ENCODE measurements around the gene ABHD4.
"Not testable (repeated sequence)": the region's sequence is repeated elsewhere in the genome, so short reads cannot be mapped to it uniquely, and the experiment has no call there.

Gene ABHD4

DNA sequence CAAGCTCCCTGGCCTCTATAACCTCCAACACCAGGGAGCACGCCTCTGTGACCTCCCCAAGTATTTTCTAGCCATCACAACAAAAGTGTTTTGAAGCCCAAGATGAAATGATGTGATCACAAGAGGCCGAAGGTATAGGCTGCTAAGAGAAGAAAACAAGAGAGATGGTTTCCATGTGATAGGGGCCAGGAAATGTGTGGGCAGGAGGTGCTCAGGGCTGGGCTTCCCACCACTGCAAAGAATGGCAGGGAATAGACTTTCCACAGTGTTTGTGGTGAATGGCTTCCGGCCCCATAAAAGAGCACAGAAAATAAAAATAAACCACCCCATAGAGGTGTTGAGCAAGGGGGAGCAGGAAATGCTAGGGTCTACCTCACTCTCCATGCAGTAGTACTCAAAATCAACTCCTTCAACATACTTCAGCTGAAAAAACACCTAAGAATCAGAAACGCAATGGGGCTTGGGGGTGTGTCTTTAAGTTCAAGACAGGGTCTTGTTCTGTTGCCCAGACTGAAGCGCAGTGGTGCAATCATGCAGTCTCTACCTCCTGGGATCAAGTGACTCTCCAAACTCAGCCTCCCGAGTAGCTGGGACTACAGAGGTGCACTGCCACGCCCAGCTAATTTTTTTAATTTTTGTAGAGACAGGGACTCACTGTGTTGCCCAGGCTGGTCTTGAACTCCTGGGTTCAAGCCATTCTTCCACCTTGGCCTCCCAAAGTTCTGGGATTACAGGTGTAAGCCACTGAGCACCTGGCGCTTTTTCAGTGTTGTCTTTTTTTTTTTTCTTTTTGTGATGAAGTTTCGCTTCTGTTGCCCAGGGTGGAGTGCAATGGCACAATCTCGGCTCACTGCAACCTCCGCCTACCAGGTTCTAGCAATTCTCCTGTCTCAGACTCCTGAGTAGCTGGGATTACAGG, 36.2 kb upstream of the ABHD4 start:
- DNase-seq: peak; percentile 70

- DNase-seq: no peak
Observed at GRCh38 chr14:22563987-22564386, 34.1 kb upstream of the ABHD4 start.

DNA sequence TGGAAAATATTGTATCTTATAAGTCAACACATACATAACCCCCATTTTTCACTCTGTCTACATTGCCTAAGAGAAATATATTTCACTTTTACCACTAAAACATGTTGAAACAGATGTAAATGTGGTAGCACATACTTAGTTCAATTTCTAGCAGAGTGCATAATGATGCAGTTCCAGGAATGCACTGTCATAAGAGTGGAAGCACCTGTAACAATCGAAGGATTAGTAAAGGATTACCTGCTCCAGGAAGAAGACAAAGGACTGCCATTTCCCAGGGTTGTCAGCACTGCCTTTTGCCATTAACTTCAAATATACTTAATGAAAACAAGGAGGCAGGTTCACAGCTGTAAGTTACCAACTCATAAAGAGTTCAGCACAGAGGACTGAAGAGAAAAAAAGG, 33.6 kb upstream of the ABHD4 start:
- no peak for DNase-seq

DNA sequence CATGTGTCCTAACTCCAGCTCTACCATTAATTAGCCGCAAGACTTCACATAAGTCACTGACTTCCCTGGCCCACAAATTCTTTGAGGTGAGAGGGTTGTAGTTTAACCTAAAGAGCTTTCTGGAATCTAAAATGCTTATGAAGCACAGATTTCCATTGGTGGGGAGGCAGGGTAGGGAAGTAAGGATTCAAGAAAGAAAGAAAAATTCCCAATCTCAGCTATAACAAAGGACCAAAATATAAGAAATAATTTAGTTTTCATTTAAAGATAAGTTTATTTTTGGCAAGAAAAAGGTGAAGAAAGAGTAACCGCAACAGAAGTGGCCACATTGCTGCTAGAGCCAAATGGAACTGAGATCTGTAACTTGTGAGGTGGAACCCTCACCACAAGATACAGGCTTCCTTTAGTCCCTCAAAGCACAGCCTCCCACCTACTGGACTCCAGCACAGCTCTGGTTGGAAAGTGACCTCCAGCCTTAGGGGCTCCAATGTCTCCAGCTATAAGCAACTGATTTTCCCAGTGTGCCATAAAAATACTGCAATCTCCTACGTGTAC, 32.6 kb upstream of the ABHD4 start:
- no peak for DNase-seq

DNA sequence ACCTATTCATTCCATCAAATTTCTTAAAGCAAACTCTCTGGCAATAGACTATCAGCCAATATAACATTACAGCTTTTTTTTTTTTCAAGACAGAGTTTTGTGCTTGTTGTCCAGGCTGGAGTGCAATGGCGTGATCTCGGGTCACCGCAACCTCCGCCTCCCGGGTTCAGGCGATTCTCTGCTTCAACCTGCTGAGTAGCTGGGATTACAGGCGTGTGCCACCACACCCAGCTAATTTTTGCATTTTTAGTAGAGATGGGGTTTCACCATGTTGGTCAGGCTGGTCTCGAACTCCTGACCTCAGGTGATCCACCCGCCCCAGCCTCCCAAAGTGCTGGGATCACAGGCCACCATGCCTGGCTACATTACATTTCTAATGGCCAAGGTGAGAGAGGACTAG, 31.8 kb upstream of the ABHD4 start:
- not testable (repeated sequence) for DNase-seq

DNA sequence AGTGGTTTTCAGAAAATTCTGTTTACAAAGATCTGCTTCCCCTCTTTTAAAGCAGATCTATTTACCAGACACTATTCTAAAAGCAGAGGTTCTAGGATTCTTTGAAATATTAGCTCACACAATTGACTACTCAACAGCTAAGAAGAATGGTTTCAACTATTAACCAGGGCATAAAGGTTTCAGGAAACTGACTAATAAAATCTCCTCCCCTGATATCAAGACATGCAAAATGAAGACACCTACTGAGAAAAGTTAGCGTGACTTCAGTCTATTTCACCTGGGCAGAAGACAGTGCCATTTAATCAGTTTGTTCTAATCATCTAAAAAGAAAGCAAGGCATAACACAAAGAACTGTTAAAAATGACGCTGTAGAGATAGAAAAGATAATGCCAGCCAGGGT, 31.3 kb upstream of the ABHD4 start:
- no peak for DNase-seq

GRCh38 chr14:22567437-22567836, 30.7 kb upstream of the ABHD4 start:
- no peak for DNase-seq

DNA sequence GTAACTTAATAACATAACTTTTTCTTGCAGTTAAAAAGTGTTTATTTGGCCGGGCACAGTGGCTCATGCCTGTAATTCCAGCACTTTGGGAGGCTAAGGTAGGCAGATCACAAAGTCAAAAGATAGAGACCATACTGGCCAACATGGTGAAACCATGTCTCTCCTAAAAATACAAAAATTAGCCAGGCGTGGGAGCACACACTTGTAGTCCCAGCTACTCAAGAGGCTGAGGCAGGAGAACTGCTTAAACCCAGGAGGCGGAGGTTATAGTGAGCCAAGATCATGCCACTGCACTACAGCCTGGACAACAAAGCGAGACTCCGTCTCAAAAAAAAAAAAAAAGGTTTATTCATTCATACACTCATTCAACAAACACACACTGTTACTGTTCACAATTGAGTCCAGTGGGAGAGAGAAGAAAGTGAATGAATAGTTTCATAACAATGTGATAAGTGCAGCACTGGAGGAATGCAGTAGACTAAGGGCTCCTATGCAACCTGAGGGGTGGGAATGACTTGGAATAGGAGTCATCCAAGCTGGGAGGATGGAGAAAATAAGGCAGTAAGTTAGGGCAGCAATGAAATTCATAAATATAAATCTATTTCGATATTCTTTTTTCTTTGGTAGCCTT, 28.9 kb upstream of the ABHD4 start:
- DNase-seq: no peak

GRCh38 chr14:22569737-22570131, 28.4 kb upstream of the ABHD4 start:
- no peak for DNase-seq

- DNase-seq: peak; percentile 79
Observed at GRCh38 chr14:22570132-22570949, 27.8 kb upstream of the ABHD4 start.

DNA sequence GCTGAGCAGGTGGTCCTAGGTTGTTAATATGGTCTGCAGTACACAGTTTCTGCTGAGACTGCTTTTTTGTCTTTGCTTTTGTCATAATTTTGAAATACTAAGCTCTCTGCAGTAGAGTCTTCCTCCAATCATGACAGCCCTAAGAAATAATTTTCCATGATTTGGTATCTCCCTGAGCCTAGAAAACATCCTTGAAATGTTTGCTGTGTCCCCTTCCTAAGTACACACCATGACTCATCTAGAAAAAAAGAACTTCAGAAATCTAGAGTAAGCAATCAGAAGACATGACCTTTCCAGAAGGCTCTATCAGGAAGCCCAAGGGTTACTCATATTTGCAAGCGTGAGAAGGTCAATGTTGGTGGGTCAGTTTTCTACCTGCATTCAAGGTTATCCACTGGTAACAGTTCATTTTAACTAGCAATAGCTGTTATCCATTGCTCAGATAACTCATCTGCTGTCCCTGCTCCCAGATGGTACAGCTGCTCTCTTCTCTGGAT, 25.5 kb upstream of the ABHD4 start:
- DNase-seq: no peak

DNA sequence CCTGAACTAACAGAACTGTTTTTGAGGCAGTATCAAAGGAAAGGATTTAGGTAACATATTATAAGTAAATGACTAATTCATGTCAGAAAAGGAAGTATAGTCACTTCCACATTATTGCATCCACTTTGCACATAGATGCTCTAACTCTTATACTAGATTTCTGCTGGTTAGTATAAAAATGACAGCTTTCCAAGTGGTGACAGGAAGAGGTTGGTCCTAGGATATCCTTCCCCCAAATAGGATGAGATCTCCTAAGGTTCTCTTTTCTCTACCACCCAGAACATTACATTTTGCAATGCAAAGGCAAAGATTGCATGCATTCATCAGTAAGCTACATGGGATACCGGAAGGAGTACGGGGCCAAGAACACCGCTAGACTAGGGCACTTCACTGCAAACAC, 24.3 kb upstream of the ABHD4 start:
- DNase-seq: no peak

DNA sequence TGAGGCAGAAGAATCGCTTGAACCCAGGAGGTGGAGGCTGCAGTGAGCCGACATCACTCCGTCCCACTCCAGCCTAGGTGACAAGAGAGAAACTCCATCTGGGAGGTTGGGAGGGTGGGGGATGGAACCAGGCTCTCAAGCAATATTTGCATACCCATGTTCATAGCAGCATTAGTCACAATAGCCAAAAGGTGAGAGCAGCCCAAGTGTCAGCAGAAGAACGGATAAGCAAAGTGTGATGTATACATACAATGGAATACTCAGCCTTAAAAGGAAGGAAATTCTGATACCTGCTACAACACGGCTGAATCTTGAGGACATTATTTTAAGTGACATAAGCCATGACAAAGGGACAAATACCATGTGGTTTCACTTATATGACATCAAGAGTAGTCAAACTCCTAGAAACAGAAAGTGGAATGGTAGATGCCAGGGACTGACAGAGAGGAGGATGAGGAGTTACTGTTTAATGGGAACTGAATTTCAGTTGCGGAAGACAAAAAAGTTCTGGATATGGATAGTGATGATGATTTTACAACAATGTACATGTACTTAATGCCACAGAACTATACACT, 20.7 kb upstream of the ABHD4 start:
- DNase-seq: no peak

DNA sequence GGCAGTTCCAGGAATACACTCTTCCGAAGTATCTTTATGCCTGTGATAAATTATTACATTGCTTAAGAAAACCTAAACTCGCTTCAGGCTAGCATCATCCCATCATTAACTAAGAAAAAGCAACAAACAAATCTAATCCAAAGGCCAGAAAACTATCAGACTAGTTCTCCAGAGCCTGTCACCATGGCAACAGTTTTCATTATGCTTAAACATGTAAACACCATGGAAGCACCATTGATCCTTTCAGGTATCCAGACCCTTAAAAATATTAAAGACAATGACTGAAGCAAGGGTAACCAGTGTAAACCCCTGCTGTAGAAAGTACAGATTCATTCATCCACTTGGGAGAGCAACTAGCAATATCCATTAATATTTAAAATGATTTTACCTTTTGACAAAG, 18.9 kb upstream of the ABHD4 start:
- no peak for DNase-seq

DNA sequence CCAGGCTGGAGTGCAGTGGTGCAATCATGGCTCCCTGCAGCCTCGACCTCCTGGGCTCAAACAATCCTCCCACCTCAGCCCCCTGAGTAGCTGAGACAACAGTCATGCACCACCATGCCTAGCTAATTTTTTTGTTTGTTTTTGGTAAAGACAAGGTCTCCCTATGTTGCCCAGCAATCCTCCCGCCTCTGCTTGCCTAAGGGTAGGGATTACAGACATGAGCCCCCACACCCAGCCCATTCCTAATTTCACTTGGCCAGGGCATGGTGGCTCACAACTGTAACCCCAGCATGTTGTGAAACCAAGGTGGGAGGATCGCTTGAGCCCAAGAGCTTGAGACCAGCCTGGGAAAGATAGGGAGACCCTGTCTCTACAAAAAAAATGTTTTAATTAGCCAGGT, 18.2 kb upstream of the ABHD4 start:
- no peak for DNase-seq

- no peak for DNase-seq
Observed at GRCh38 chr14:22580625-22581024, 17.5 kb upstream of the ABHD4 start.

DNA sequence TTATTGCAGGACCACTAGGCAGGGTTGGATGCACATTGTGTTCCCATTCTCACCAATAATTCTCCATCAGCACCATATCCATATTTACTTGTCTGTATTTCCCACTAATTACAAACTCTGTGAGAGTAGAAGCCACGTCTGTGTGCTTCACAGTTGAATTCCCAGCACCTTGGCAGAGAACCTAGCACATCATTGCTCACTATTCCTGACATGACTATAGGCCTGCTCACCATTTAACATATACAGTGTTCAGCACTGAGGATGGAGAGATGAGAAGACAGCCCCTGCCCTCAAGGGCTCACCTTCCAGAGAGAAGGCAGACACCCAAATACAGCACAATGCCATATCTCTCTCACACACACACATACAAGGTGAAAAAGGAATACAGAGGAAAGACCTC, 14.1 kb upstream of the ABHD4 start:
- no peak for DNase-seq

GRCh38 chr14:22587247-22587646, 10.9 kb upstream of the ABHD4 start:
- no peak for DNase-seq

- DNase-seq: not testable (repeated sequence)
Observed at GRCh38 chr14:22587677-22588422, 10.2 kb upstream of the ABHD4 start.

- DNase-seq: peak; percentile 24
Observed at GRCh38 chr14:22588526-22589095, 9.5 kb upstream of the ABHD4 start.

DNA sequence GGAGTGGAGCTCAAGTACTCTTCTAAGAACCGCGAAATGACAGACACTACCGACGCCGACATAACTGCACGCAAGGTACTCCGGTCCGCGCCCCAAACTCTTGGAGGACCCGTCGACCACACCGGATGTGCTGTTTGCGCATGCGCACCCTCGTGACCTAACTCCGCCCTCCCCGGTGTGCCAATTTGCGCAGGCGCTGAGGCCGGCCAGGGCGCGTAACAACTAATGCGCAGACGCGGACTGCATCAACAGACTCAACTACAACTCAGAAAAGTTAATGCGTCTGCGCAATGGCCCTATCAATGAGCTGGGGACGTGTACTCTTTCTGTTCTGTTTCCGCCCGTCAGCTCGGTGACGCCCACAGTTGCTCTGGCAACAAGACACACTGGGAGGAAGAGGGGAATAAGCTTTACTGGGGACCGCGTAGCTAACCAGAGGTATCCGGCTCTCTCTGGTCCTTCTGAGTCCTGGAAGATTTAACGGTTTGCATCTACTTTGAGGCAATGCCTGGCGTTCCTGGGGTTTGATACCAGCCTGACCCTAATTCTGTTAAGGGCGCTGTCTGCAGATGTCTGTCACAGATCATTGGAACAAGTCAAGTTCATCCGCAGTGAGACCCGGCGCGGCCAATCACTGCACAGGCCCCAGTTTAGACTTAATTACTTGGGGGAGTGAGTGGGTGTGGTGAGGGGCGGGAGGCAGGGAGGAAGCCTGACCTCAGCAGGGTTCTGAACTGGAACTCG, 8.8 kb upstream of the ABHD4 start, which contains the start of gene DAD1:
Gene DAD1, minus strand, starts transcription at position 129 of the 744 bp plus-strand sequence. Its CDS starts 67 bp downstream, at position 62.
- DNase-seq: peak; percentile 97

Data from stimulated activated naive CD4-positive, alpha-beta T cell treated with Interleukin-2 at 50 U/mL for 16 hours (primary cell).